Germinal center (tissue), 1 donor: ENCODE data around the gene TMEM131.

Experiments used
- DNase-seq: peaks from one replicate; pipeline ENCODE4 v3.0.0; 2012; ENCODE audit warnings: mixed read lengths, low spot score

Gene TMEM131

DNA sequence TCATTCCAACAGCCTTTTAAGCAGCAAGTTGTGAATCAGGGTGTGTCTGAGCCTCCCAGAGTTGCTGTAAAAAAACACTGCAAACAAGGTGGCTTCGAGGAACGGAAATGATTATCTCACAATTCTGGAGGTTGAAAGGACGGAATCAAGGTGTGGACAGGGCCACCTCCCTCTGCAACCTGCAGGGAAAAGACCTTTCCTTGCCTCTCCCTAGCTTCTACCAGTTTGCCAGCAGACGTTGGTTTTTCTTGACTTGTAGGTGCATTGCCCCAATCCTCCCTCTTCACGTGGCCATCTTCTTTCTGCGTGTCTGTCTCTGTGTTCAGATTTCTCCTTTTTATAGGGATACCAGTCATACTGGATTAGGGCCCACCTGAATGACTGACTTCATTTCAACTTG, 24.8 kb upstream of the TMEM131 start:
- no peak for DNase-seq

DNA sequence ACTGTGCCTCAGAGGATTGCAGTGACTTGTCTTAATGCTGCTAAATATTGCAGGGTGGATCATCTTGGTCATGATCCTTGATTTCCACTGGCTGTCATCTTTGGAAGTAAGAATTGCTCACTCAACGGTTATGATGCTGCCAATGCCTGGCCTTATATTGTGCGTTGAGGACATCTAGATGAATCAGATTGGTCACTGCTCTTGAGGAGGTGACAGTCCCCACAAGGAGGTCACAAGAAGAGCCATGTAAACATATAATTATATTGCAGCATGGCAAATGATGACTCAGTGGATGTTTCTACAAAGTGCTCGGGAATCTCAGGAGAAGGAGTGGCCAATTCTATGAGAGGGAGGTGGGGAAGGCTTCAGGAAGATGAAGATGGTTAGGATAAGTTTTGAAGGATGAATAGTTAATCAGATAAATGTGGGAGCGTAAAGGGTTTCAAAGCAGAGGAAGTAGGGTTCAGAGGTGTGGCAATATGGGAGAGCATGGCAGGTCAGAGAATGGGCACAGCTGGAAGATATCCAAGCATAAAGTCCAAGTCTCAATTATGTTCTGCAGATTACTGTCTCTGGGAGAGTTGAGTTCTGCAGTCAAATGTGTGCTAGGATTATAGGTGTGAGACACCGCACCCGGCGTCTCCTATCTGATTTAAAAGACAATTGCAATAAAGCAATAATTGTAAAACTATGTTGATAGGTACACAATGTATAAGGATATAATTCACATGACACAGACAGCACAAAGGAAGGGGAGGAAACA, 21.3 kb upstream of the TMEM131 start:
- no peak for DNase-seq

GRCh38 chr2:98015671-98016070, 19.9 kb upstream of the TMEM131 start:
- no peak for DNase-seq

GRCh38 chr2:98014379-98014778, 18.6 kb upstream of the TMEM131 start:
- no peak for DNase-seq

DNA sequence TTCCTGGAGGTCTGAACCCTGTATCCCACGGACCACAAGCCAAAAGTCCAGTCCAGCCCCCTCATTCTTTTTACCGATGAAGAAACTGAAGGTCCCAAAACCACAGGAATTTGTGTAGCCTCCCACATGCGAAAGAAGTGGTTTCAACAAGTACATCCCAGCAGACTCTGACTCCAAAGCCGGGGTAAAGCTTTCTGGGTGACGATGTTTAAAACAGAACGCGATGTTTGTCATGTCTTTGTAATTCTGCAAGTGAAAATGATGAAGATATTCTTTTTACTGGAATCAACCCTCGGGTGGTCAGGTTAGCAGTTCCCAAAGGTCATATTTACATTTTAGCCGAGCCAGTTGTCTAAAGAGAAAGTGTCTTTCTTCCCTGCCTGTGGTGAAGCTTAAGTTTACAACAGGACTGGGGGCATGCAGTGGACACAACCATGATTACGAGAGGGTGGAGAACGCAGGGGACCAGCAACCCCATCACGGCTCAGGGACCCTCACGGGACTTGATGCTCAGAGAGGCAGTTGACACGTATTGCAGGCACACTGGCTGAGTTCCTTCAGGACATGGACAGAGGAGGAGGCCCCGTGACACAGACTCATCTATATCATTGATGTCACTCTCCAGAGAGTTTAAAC, 17.8 kb upstream of the TMEM131 start:
- DNase-seq: no peak

DNA sequence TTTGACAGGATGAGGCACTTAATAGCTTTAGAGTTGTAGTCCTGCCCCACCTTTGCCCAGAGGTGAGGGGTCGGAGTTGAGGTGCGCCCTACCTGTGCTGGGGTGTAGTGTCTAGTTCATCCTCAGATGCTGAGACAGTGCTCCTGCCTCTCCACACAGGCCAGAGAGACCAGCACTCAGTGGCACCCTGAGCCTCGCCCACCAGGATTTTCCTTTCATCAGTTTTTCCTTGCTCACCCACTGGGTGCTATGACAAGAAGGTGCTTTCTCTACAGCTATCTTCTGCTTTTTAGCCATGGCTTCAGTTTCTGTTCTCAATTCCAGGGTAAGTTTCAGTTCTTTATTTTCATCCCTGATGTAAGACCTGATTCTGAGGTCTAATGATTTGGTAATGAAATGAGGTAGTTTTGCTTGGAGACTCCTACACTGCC, 16.8 kb upstream of the TMEM131 start:
- DNase-seq: peak; percentile 71

GRCh38 chr2:98009887-98010760, 14.4 kb upstream of the TMEM131 start:
- no peak for DNase-seq

DNA sequence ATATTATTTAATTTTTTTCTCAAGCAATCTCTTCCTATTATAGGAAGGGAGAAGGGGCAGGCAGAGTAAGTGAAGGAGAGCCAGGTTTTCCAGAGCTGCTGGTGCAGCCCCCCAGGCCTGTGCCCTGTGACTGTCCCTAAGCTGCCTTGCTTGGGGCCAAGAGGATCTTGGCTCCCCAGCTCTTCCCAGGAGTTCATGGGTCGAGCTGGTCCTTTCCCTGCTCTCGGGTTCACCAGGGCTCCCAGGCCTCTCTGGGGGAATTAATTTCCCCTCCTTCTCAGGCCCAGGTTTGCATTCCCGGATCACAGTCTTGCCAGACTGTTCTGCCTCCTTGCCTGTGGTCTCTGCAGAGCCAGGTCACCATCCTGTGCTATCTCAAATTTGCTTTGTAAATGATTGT, 12.7 kb upstream of the TMEM131 start:
- DNase-seq: no peak

- DNase-seq: no peak
These were observed 10.6 kb upstream of the TMEM131 start for GRCh38 chr2:98006378-98006777.

DNA sequence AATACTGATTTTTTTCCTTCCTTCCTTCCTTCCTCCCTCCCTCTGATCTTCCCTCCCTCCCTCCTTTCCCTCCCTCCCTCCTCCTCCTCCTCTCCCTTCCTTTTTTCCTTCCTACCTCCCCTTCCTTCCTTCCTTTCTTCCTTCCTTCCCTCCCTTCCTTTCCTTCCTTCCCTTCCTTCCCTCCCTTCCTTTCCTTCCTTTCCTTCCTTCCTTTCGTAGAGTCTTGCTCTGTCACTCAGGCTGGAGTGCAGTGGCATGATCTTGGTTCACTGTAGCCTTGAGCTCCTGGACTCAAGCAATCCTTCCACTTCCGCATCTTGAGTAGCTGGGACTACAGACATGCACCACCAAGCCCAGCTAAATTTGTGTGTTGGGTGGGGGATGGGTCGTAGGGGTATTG, 8.9 kb upstream of the TMEM131 start:
- DNase-seq: no peak

DNA sequence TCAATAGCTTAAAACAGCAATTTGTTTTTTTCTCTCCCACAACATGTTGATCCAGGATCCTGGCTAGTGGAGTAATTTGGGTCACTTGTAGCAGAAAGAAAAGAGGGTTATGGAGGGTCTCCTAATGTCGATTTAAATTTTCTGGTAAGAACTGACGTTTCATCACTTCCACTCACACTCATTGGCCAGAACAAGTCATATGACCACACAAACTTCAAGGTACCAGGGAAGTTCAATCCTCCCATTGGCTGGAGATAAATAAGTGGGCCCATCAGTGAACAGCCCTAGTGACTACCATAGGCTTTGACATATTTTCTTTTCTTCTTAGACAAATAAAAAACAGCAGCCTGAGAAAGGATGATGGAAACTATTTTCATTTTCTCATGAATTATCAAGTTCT, 8.3 kb upstream of the TMEM131 start:
- no peak for DNase-seq

- DNase-seq: no peak
These were observed 3.8 kb upstream of the TMEM131 start for GRCh38 chr2:97999536-97999935.

GRCh38 chr2:97998431-97999005, 2.8 kb upstream of the TMEM131 start:
- no peak for DNase-seq

DNA sequence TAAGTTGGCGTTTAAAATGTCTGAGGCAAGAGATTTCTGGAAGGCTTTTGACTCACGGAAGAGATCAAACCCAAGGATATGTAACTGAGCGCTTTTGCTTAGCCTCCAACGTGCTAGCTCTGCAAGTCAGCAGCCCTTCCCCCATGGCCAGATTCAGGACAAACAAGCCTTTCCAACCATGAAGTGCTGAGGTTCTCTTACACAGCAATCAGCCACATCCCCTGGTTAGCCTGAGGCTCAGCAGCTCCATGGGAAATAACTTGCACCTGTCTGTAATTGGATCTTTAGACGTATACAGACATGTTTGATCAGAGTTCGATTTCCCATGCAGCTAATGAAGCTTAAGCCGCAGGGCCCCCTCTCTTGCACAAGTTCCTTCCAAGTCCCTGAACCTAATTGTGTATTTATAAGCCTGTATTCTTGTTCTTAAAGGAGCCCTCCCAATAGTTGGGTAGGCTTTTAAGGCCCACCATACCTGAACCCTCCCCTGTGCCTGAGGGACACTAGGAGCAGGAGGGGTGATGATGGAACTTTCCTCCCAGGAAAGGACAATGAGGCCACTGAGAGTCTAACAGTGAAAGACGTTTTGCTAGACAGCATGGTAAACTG, 2.1 kb upstream of the TMEM131 start:
- no peak for DNase-seq

- no peak for DNase-seq
These were observed 931 bp upstream of the TMEM131 start for GRCh38 chr2:97996679-97997078.

DNA sequence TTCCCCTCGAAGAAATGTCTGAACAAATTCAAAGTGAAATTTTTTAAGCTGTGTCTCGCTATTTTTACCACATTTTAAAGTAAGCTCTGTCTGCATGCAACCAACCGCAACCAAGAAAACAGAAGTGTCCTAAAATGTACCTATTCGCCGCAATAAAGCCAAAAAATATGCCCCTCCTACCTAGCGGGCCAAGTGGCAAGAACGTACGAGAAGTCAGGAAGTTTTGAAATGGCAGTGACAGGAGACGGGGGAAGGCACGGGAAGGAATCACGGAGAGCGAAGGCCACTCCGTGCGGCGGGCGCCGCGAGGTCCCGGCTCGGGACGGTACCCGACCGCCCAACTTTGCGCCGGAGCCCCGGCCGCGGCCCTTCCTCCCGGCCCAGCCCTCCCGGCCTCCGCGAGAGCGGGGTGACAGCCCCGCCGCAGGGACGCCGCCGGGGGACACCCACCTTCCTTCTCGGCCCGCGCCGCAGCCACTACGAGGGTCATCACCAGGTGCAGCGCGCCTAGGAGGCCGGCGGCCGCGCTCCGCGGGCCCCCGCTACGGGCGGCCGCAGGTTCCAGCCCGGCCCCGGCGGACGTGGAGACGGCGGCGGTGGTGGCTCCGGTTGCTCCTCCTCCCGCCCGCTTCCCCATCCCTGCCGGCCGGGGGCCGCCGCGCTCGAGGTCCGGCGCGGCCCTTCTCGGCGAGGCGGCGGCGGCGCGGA, 568 bp downstream of the TMEM131 start:
- peak; percentile 79 for DNase-seq

DNA sequence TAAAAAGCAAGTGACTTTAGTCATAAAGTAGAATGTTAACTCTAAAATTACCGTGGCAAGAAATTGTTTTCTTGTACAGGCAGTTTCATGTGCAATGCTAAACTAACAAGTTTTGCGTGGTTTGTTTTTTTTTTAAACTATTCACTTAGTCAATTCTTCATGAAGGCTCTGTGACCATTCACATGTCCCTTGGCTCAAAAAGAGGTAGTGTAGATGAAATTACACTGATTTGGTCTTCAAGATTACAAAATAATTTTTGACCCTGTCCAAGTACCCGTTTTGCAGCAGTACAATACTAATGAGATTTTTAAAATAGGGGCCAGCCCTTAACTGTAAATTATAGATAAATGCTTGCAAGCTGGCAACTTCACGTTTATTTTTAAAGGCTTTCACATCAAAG, 1.3 kb downstream of the TMEM131 start:
- DNase-seq: no peak

- no peak for DNase-seq
These were observed 1.8 kb downstream of the TMEM131 start for GRCh38 chr2:97993926-97994325.

- DNase-seq: no peak
These were observed 2.6 kb downstream of the TMEM131 start for GRCh38 chr2:97992836-97993825.
